ENCODE measurements around the gene PLPPR2.

DNA sequence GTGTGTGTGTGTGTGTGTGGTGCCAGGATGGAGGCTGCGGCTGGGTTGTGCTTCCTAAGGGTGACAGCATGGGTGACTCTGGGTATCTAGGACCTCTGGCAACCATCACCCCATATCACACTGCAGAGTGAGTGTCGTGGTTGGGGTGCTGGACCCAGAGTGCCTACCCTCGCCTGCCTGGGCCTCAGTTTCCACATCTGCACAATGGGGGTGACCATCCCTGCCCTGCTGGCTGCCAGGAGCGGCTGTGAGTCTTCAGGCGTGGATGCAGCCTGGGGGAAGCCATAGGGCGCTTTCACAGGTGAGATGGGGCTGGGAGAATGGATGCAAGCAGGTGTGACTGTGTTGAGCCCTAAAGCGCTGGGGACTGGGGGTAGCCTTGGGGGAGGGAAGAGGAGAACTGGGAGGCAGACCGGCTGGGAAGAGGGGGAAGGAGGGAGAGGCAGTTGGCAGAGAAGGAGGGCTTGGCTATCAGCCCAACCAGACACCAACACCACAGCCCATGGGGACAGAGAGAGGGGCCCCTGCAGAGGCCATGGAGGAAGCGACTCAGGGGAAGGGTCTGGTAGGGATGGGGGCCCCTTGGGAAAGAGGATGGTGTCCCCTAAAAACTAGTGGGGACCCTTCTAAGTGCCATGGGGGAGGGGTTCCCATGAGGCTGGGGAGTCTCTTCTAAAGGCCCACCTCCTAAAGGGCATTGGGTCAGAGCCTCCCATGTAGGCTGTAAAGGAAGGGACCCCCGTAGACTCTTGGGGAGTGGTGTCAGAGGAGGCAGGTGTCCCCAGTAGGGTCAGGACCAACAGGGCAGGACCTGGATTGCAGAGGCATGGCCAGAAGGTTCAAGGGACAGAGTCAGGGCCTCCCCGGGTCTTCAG lies 1.7 kb downstream of the PLPPR2 start:
- TF ChIP-seq, protein P1, sequence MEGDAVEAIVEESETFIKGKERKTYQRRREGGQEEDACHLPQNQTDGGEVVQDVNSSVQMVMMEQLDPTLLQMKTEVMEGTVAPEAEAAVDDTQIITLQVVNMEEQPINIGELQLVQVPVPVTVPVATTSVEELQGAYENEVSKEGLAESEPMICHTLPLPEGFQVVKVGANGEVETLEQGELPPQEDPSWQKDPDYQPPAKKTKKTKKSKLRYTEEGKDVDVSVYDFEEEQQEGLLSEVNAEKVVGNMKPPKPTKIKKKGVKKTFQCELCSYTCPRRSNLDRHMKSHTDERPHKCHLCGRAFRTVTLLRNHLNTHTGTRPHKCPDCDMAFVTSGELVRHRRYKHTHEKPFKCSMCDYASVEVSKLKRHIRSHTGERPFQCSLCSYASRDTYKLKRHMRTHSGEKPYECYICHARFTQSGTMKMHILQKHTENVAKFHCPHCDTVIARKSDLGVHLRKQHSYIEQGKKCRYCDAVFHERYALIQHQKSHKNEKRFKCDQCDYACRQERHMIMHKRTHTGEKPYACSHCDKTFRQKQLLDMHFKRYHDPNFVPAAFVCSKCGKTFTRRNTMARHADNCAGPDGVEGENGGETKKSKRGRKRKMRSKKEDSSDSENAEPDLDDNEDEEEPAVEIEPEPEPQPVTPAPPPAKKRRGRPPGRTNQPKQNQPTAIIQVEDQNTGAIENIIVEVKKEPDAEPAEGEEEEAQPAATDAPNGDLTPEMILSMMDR (IDR thresholded peaks at IDR 0.05; ENCODE audit: low read depth, low read length) = no peak
- no peak for TF ChIP-seq POLR2A (IDR thresholded peaks at IDR 0.05; ENCODE audit: extremely low read depth, insufficient read length)
- no peak for TF ChIP-seq MYC (IDR thresholded peaks at IDR 0.05; ENCODE audit: low read depth, low read length)
